Panc1 (cell line): ENCODE data around the gene AGPAT3. TPM values are rescaled to one million over a fixed set of nuclear protein-coding genes. Genes with fewer than 3 reads are reported as not detected.

Source experiments
- ATAC-seq: fragments of 200-7000 bp; cut with Tn5 transposase; 2 replicates; pipeline ENCODE4 v1.9.1; 2020; ENCODE audit warnings: mild to moderate bottlenecking, moderate library complexity
- BruUV-seq: library from RNA; stranded (reverse); fragments of 400-500 nt; replicated peaks from 2 replicates; lab custom pipeline; 2021; lab: Mats Ljungman, UMichigan
- CTCF ChIA-PET: fragments of 300-600 bp; sonication (Branson Sonifier 250); formaldehyde crosslinking; loops from one replicate; lab custom pipeline; 2022; ENCODE audit warnings: antibody characterized with exemption; lab: Charles Lee
- POLR2A ChIA-PET: fragments of 300-600 bp; sonication (Branson Sonifier 250); formaldehyde crosslinking; loops from one replicate; lab custom pipeline; 2022; ENCODE audit warnings: antibody characterized with exemption; lab: Charles Lee
- DNase-seq: peaks from one replicate; pipeline ENCODE4 v3.0.0-alpha.2; 2010; ENCODE audit warnings: low read depth, low spot score
- H3K27ac ChIP-seq: 2 replicates; pipeline ENCODE4 v1.5.1; 2011; ENCODE audit warnings: mild to moderate bottlenecking, low read length, inconsistent platforms
- H3K27me3 ChIP-seq: fragments of 200-500 bp; sonication (Bioruptor generic); 2 replicates; pipeline ENCODE4 v1.6.0; 2014; ENCODE audit warnings: low read length, inconsistent platforms; ENCODE audit not compliant: control insufficient read depth, insufficient read depth
- H3K36me3 ChIP-seq: fragments of 200-500 bp; sonication (Bioruptor generic); 2 replicates; pipeline ENCODE4 v1.5.1; 2014; ENCODE audit warnings: inconsistent platforms, mild to moderate bottlenecking, low read length, moderate library complexity; ENCODE audit not compliant: control insufficient read depth, insufficient read depth
- H3K4me1 ChIP-seq: 2 replicates; pipeline ENCODE4 v1.5.1; 2011; ENCODE audit warnings: inconsistent platforms, mild to moderate bottlenecking, low read length, moderate library complexity; ENCODE audit not compliant: control insufficient read depth, insufficient read depth
- H3K4me3 ChIP-seq, 2 experiments: 2 replicates each; pipeline ENCODE4 v1.5.1; 2011 to 2012; ENCODE audit warnings: low read depth in 2 of 2, low read length in 2 of 2, mild to moderate bottlenecking in 2 of 2, inconsistent platforms in 1 of 2, moderate library complexity in 1 of 2
- H3K9me3 ChIP-seq: fragments of 200-500 bp; sonication (Bioruptor generic); 2 replicates; pipeline ENCODE4 v1.5.1; 2014; ENCODE audit warnings: low read depth, mild to moderate bottlenecking, inconsistent platforms, low read length, moderate library complexity; ENCODE audit not compliant: control insufficient read depth, insufficient read depth
- CTCF ChIP-seq: fragments of 450-650 bp; IDR thresholded peaks from 2 replicates; pipeline ENCODE4 v1.5.1; 2017; ENCODE audit warnings: mild to moderate bottlenecking
- POLR2AphosphoS5 ChIP-seq: IDR thresholded peaks from 2 replicates; pipeline ENCODE4 v1.6.1; 2012; ENCODE audit warnings: mild to moderate bottlenecking, low read depth, low read length, moderate library complexity
- REST ChIP-seq, 2 experiments: IDR thresholded peaks; 2 replicates each; pipeline ENCODE4 v1.6.1; 2011 to 2012; ENCODE audit warnings: low read depth in 2 of 2, control low read depth in 1 of 2, low read length in 1 of 2, mild to moderate bottlenecking in 1 of 2, moderate library complexity in 1 of 2; ENCODE audit not compliant: insufficient read depth in 1 of 2
- SIN3A ChIP-seq: IDR thresholded peaks from 2 replicates; pipeline ENCODE4 v1.6.1; 2012; ENCODE audit warnings: low read depth, mild to moderate bottlenecking, low read length, moderate library complexity, borderline replicate concordance; ENCODE audit not compliant: insufficient read depth
- TCF7L2 ChIP-seq: IDR thresholded peaks from 2 replicates; pipeline ENCODE4 v1.6.1; 2011; ENCODE audit warnings: mild to moderate bottlenecking, low read depth, low read length, inconsistent platforms
- in situ Hi-C: cut with HindIII; loops from 2 replicates; pipeline ENCODE4 v1.10.0; 2016; ENCODE audit warnings: low sequenced_read_pairs, low pct_unique_long_range_greater_than_20kb
- intact Hi-C: fragments of 100-400 bp; cut with micrococcal nuclease; formaldehyde crosslinking; loops from one replicate; pipeline ENCODE4 v1.10.0; 2022; ENCODE audit not compliant: unreplicated experiment
- total RNA-seq: library from RNA; stranded (reverse); gene quantifications from one replicate; pipeline ENCODE4 v1.2.1, GENCODE V29; 2021; ENCODE audit not compliant: unreplicated experiment

Gene AGPAT3
- total RNA-seq, 1 experiment from 2014 or later: 40.1 TPM

GRCh38 chr21:43944757-43945156 is 79.7 kb downstream of the AGPAT3 start:
- BruUV-seq: no TSS peak
- intact Hi-C loops: no loop called here
- no peak for TF ChIP-seq REST (IDR thresholded peaks at IDR 0.05; ENCODE audit: insufficient read depth in 1 of 2, low read depth in 2 of 2, low read length in 1 of 2)
- TF ChIP-seq POLR2AphosphoS5: no peak
- no peak for TF ChIP-seq SIN3A
- TF ChIP-seq CTCF: no peak
- no peak for TF ChIP-seq TCF7L2
- Histone ChIP-seq H3K27ac (no peak overlapping the region), H3K9me3 (0 out of 2 replicates have a peak, but pooled peaks cover 4% of the 10 kb centered on the region), H3K4me3 (no peak overlapping the region), H3K4me1 (no peaks in the 10 kb centered on the region), H3K36me3 (no peaks in the 10 kb centered on the region), H3K27me3 (no peaks in the 10 kb centered on the region)
- ATAC-seq (no peak), DNase-seq (no peak)
- ChIA-PET POLR2A (no interaction called here), CTCF (no interaction called here)
- in situ Hi-C loops: no loop called here

GRCh38 chr21:43948740-43949498 is 83.9 kb downstream of the AGPAT3 start:
- Histone ChIP-seq H3K27me3 (no peaks in the 10 kb centered on the region), H3K27ac (no peak overlapping the region), H3K4me3 (no peak overlapping the region), H3K9me3 (0 out of 2 replicates have a peak, but pooled peaks cover 4% of the 10 kb centered on the region), H3K4me1 (no peaks in the 10 kb centered on the region), H3K36me3 (no peaks in the 10 kb centered on the region)
- DNase-seq (no peak), ATAC-seq (no peak)
- BruUV-seq: no TSS peak
- POLR2A ChIA-PET: no interaction called here
- CTCF ChIA-PET: interaction anchor here (0.6 kb wide), 1 partner anchor 17 kb away, joined by 4 read pairs; no protein-coding TSS in a partner anchor
- in situ Hi-C loops (no loop called here), intact Hi-C loops (no loop called here)
- TF ChIP-seq REST (IDR thresholded peaks at IDR 0.05; ENCODE audit: insufficient read depth in 1 of 2, low read depth in 2 of 2, low read length in 1 of 2) (no peak), POLR2AphosphoS5 (no peak), TCF7L2 (no peak), CTCF (no peak), SIN3A (no peak)
